Measurements from ENCODE around the gene AGTRAP.

The AGTRAP gene

GRCh38 chr1:11778844-11779623 is 43.1 kb downstream of the AGTRAP start:
- no peak for DNase-seq (ENCODE audit: insufficient read length, low spot score)
- no peak for FAIRE-seq
- no peak for TF ChIP-seq CTCF (IDR thresholded peaks at IDR 0.05; ENCODE audit: insufficient read depth, missing control alignments)

- TF ChIP-seq CTCF (IDR thresholded peaks at IDR 0.05; ENCODE audit: insufficient read depth, missing control alignments), result no peak
- no peak for FAIRE-seq
- DNase-seq (ENCODE audit: insufficient read length, low spot score), result no peak
Measured at GRCh38 chr1:11779715-11780379, 43.9 kb downstream of the AGTRAP start.

- FAIRE-seq (no peak), DNase-seq (ENCODE audit: insufficient read length, low spot score) (no peak)
- no peak for TF ChIP-seq CTCF (IDR thresholded peaks at IDR 0.05; ENCODE audit: insufficient read depth, missing control alignments)
Measured at GRCh38 chr1:11780380-11781147, 44.6 kb downstream of the AGTRAP start.

- FAIRE-seq (no peak), DNase-seq (ENCODE audit: insufficient read length, low spot score) (no peak)
- TF ChIP-seq CTCF (IDR thresholded peaks at IDR 0.05; ENCODE audit: insufficient read depth, missing control alignments), result no peak
Measured at GRCh38 chr1:11781297-11781696, 45.4 kb downstream of the AGTRAP start.

- TF ChIP-seq CTCF (IDR thresholded peaks at IDR 0.05; ENCODE audit: insufficient read depth, missing control alignments), result no peak
- FAIRE-seq, result no peak
- DNase-seq (ENCODE audit: insufficient read length, low spot score), result no peak
Measured at GRCh38 chr1:11782127-11782708, 46.3 kb downstream of the AGTRAP start.

GRCh38 chr1:11783556-11783955 is 47.6 kb downstream of the AGTRAP start:
- FAIRE-seq, result no peak
- no peak for TF ChIP-seq CTCF (IDR thresholded peaks at IDR 0.05; ENCODE audit: insufficient read depth, missing control alignments)

More at GRCh38 chr1:11783556-11783955, 47.6 kb downstream of the AGTRAP start:
- DNase-seq (ENCODE audit: insufficient read length, low spot score), result no peak
